Stimulated activated CD4-positive, alpha-beta T cell treated with anti-CD3 and anti-CD28 coated beads, Interleukin-15, amount 100 ng/mL, for 1 hour (primary cell): ENCODE results near the gene NDFIP2.

Experiments
- DNase-seq, 2 donors: peaks; one replicate each; pipeline ENCODE4 v3.0.0-alpha.2; 2020; ENCODE audit warnings: low read depth in 1 of 2, low spot score in 1 of 2

Gene NDFIP2

DNA sequence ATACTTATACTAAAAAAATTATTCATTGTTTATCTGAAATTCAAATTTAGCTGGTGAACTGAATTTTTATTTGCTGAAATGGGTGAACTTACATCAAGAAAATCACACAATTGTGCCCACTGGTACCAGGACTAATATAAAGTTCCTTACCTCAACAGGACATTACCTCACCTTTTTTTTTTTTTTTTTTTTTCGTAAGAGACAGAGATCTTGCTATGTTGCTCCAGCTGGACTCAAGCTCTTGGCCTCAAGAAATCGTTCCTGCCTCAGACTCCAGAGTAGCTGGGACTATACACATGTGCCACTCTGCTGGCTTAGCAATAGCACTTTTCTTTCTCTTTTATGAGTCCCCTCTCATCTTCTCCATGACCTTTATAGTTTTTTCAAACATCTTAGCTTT, 22.5 kb upstream of the NDFIP2 start:
- no peak for DNase-seq

GRCh38 chr13:79459906-79460305, 21.0 kb upstream of the NDFIP2 start:
- no peak for DNase-seq

DNA sequence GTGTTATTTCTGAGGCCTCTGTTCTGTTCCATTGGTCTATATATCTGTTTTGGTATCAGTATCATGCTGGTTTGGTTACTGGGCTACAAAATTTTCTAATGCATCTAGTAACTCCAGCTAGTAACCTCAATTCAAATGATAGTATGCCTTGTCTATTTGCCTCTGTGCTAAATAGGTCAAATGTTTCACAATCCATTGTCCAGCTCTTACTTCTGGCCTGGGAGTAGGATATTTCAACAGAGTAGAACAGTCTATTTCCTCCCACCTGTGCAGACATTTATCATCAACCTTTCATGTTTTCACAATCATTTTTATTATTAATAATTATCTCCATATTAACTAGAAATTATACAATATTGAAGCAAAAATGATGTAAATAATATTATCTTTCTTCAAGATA, 18.1 kb upstream of the NDFIP2 start:
- no peak for DNase-seq

GRCh38 chr13:79463604-79464003, 17.4 kb upstream of the NDFIP2 start:
- no peak for DNase-seq

DNA sequence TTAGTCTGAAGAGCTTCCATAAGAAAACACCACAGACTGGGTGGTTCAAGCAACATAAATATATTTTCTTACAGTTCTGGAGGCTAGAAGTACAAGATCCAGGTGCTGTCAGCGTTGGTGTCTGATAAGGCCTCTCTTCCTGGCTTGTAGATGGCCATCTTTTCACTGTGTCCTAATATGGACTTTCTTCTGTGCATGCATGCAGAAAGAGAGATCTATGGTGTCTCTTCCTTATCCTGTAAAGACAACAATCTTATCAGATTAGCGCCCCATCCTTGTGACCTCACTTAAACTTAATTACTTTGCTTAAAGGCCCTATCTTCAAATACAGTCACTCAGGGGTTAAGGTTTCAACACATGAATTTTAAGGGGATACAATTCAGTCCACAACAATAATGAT, 14.1 kb upstream of the NDFIP2 start:
- DNase-seq = no peak

DNA sequence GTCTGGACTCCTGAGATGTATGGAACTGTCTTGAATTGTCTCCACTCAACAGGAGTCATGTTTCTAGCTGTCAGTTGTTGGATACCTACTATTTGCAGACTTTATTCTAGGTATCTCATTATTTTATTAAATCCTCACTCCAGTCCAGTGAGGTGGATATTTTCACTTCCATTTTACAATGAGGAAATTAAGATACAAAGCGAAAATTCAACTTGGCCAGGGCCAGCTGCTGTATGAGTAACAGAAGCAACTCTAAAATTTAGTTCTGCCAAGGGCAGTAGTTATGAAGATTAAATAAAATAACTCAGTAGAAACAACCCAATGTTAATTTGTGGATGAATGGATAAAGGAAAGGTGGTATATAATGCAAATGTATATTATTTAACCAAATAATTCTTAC, 12.6 kb upstream of the NDFIP2 start:
- DNase-seq = no peak

- DNase-seq = no peak
Observed at GRCh38 chr13:79468819-79469218, 12.1 kb upstream of the NDFIP2 start.

- DNase-seq = no peak
Observed at GRCh38 chr13:79469608-79470007, 11.3 kb upstream of the NDFIP2 start.

DNA sequence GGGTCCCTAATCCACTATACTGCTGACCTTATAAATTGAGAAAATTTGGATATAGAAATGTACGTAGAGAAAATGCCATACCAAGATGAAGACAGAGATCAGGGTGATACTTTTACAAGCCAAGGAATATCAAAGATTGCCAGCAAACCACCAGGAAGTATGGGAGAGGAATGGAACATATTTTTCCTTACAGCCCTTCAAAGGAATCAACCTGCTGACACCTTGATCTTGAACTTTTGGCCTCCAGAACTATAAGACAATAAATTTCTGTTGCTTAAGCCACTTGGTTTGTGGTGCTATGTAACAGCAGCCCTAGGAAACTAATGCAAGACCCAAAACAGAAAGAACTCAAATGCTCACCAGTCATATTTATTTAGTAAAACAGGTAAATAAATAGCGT, 10.3 kb upstream of the NDFIP2 start:
- DNase-seq = no peak

DNA sequence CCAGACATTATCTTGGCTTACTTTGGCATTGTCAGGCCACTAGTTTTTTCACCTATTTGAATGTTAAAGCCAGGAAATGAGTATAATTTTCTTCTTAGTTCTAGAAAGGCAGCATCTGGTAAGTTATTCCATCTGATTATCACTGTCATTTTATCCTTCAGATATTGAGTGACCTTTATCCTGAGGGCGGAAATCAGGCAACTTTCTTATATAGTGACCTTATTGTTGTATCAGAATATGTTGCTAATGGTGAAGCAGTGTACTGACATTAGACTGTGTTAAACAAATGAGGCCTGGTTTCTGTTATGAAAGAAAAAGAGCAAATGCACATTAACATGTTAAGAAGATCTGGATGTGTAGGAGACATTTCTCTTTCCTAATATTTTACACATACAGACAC, 5.4 kb upstream of the NDFIP2 start:
- DNase-seq = no peak

- DNase-seq = no peak
Observed at GRCh38 chr13:79477968-79478367, 3.0 kb upstream of the NDFIP2 start.

DNA sequence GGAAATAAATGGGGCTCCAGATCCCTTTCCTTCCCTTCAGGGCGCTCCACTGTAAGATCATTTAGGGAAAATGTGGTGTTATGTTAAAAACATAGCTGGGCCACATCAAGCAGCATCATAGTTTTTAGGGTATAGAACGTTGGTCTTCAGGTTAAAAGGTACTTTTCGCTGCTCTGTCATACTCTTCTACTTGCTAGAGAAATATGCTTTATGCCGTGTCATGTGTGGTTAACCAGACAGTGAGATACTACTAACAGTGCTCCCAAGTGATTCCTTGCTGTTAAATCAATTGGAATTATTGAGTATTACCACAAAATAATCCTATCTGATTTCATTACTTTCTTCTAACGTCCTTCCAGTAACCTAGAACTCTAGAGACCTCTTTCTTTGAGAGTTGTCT, 1.1 kb upstream of the NDFIP2 start:
- no peak for DNase-seq

DNA sequence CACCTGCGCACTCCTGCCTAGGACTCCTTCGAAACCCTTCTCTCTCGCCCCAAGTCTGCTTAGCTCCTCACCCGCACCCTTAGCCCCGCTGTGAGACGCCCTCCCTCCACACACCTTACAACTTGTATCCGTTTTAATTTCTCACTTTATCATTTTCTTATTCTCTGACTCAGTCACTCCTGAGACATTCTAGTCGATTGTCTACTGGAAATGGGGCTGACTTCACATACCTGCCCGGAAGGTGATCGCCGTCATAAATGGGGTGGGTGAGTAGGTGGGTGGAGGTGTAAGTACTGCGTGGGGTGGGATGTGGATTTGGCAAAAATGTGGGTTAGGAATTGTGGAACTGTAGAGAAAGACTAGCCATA, 714 bp downstream of the NDFIP2 start:
- peak; percentile 4 to 49 for DNase-seq

- no peak for DNase-seq
Observed at GRCh38 chr13:79482281-79482970, 1.5 kb downstream of the NDFIP2 start.

- DNase-seq = no peak
Observed at GRCh38 chr13:79483086-79483706, 2.2 kb downstream of the NDFIP2 start.

DNA sequence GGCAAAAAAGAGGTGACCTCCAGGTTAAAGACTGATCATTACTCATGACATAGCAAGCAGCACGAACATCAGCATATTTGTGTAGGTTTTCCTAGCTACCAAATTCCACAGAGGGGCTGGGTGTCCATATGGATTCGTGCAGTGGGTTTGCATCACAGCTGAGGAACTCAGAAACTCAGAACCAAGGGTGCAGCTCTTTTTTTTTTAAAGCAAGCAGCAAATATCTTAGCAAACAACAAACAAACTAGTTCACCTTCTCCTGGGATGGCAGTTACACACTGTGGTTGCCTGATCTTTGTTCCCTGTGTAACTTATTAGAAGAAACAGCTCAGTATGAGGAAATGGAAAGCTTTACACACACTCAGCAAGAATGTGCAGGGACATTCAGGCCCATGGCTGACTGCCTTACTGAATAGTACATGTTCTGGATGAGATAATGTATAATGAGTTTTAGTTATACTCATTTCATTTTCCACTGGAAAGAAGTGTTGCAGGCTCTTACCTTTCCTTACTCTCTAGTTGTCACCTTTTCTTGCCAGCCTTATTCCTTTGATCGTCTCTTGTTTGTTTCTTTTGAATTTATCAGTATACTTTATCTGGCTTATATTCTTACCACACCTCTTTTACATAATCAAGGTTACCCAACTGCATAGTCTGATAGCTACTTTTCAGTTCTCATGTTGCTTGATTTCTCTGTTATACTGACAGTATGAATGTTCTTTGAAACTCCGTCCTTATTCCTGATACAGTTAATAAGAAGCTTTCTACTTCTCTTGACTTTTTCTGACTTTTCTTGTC, 4.3 kb downstream of the NDFIP2 start:
- DNase-seq = no peak

- no peak for DNase-seq
Observed at GRCh38 chr13:79486433-79487188, 5.7 kb downstream of the NDFIP2 start.

DNA sequence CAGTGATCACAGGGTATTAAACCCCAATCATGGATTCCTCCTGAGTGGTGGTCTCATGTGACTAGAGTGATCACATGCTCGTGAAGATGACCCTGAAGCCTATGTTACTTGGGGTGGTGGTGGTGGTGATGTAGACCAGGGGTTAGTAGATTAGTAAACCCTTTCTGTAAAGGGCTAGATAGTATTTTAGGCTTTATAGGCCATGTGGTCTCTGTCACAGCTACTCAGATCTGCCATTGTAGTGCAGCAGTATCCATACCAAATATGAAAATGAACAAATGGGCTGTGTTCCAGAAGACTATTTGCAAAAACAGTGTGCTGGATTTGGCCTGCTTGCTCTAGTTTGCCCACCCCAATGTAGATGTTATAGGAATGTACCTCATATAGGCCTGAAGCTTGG, 9.4 kb downstream of the NDFIP2 start:
- DNase-seq = no peak

- no peak for DNase-seq
Observed at GRCh38 chr13:79490824-79491223, 9.9 kb downstream of the NDFIP2 start.

DNA sequence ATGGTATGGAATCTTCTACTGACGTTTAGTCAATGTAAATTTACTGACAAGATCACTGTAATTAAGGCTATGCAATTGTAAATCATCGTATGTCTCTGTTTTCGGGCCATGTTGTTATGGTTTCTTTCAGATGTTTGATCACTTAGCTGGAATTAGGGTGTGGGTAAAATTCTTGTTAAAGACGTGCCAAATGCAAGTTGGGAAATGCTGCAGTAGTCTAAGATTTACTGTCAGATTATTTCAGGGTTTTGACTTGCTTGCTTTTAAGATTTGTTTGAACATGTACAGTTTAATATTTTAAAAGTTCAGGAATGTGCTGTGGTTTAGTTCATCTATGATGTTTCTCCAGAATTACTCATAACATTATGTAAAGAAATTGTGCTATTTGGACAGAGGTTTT, 10.8 kb downstream of the NDFIP2 start:
- DNase-seq = no peak

DNA sequence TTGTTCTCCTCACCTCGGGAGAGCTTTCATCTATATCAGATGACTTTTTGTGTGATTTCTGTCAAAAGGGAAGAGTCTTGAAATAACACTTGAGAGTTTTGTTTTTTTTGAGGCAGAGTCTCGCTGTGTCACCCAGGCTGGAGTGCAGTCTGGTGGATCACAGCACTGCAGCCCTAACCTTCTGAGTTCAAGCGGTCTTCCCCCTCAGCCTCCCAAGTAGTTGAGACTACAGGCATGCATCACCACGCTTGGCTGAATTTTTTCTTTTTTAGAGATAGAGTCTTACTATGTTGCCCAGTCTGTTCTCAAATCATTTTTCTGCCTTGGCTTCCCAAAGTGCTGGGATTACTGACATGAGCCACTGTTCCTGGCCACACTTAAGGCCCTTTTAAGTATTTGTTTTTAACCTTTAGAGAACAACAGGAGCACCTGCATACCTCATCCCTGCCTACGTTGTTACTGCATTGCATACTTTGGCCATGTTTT, 11.4 kb downstream of the NDFIP2 start:
- DNase-seq = no peak
